ENCODE measurements around the gene TSACC.

The TSACC gene

DNA sequence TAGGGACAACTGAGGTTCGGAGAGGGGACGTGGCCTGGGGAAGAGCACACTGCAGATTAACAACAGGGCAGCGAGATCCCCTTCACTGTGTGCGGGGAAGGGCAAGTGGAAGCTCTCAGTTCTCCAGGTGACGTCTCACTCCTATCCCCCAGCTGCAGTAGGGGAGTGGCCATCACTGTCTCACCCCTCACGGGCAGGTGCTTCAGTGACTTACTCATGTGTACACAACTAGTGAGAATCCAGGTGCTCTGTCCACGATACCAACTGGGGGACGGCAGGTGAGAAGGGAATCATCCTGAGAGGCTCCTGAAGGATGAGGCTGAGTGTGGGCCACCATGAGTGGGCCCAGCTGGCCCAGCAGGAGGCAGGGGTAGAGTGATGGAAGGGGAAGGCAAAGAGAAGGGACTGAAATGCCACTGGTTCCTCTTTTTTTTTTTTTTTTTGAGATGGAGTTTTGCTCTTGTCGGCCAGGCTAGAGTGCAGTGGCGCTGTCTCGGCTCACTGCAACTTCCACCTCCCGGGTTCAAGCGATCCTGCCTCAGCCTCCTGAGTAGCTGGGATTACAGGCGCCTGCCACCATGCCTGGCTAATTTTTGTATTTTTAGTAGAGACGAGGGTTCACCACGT is 56.6 kb downstream of the TSACC start:
- DNase-seq: peak; percentile 97 to 98

All from NCI-H526 (cell line).